HG02884 (cell line): Measurements from ENCODE around the gene CCPG1.
A peak's percentile ranks its signal among the peaks of the same experiment; 100 is the strongest.

Source experiments
- ATAC-seq: cut with Tn5 transposase; IDR thresholded peaks from one replicate; pipeline ENCODE4 v1.9.1; 2021; ENCODE audit warnings: mild to moderate bottlenecking, moderate library complexity; ENCODE audit not compliant: unreplicated experiment

Gene CCPG1

DNA sequence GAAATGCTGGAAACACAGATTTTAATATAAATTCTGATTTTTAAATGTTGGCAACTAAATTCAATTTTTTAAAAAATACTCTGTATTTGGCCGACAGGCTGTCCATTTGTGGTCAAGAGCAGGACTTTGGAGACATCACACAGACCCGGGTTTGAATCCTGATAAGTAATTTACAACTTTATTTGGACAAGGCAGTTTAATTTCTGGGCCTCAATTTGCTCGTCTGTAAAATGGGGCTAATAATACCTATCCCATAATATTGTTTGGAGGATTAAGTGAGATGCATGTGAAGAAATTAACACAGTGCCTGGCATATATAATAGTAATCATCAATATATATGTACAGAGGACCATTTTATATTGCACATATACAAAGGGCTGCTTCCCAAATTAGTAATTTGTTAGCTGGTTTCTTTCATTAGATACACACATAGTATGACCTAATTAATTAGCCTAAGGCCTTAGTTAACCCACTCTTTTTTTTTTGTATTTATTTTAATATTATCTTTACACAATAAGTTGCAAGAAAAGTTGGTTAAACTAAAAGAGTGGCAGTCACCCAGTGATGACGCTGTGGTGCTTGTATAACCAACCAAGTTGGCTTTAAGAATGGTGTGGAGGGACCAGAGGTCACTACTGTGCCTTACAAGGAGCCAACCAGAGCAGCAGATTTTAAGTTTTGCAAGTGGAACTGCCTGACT lies 88.5 kb downstream of the CCPG1 start:
- ATAC-seq = no peak

DNA sequence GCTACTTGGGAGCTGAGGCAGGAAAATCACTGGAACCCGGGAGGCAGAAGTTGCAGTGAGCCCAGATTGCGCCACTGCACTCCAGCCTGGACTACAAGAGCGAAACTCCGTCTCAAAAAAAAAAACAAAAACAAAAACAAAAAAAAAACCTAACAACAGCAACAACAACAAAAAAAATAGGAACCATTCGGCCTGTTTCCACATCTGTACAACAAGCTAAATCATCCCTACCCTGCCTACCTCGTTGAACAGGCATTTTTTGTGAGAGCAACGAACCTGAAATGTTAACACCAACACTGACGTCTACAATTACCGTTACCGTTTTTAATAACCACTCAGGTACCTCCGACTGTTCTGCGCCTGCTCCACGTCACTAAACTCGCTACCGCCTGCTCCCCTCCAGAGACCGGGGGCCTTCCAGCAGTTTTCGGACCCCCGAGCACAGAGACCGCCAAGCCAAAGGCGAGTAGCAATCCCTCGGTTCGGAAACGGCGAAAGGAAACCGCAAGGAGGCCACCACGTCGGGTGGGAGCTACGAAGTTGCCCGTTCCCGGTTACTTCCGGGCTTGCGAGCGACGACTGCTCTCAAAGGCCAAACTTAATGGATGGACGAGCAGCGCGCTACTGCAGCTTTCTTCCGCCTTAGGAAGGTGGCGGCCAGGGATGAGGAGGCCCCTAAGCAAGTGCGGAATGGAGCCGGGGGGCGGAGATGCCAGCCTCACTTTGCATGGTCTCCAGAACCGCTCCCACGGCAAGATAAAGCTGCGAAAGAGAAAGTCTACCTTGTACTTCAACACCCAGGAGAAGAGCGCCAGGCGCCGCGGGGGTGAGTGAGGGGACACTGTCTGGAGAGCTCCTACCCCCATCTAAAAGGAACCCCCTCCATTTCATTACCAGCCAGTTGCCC lies 89.3 kb downstream of the CCPG1 start, which contains the start of the genes PIGB and PIGBOS1:
Gene PIGB (plus strand): TSS at position 635 of the 907 bp plus-strand sequence. CDS start 29 bp downstream, at position 664.
Gene PIGBOS1 (minus strand): TSS at position 536 of the 907 bp plus-strand sequence. CDS start 1,331 bp downstream, outside the sequence.
- peak; percentile 86 for ATAC-seq
